ENCODE data around the gene KCNQ1. TPM values are rescaled to one million over a fixed set of nuclear protein-coding genes. Genes with fewer than 3 reads are reported as not detected.
A peak's percentile ranks its signal among the peaks of the same experiment; 100 is the strongest.

The KCNQ1 gene
- total and polyA plus RNA-seq, 2 of the 13 experiments (the other 11 are each of a cell fraction or from before 2014, with no cell fraction given), result 0.02 to 0.08 TPM

DNA sequence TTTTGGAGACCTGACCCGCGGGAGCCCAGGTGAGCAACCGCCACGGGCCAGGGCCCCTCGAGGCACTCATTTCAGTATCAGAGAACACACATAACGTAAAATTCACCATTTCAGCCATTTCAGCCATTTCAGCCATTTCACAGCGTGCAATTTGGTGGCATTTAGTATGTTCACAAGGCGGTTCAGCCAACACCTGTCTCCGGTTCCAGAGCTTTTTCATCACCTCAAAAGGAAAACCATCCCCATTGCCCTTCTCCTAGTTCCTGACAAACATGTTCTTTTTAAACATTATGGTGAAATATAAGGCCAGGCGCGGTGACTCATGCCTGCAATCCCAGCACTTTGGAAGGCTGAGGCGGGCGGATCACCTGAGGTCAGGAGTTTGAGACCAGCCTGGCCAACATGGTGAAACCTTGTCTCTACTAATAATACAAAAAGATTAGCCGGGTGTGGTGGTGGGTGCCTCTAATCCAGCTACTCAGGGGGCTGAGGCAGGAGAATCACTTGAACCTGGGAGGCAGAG, 119.3 kb downstream of the KCNQ1 start (continued):
- TF ChIP-seq RORA (CRISPR knock-in tag; IDR thresholded peaks at IDR 0.05) (no peak), KLF12 (CRISPR knock-in tag; IDR thresholded peaks at IDR 0.05; ENCODE audit: borderline replicate concordance) (no peak), EP300 (IDR thresholded peaks at IDR 0.05; ENCODE audit: low read depth in 2 of 2, low read length in 2 of 2) (no peak), EP300 (CRISPR knock-in tag; IDR thresholded peaks at IDR 0.05; ENCODE audit: borderline replicate concordance) (peak; percentile 3; the same call in 1 of the 2 replicates), ZFP36L1 (CRISPR knock-in tag; IDR thresholded peaks at IDR 0.05) (no peak), ZNF670 (CRISPR knock-in tag; IDR thresholded peaks at IDR 0.05; ENCODE audit: borderline replicate concordance) (no peak), PRMT3 (CRISPR knock-in tag; IDR thresholded peaks at IDR 0.05; ENCODE audit: borderline replicate concordance, low read depth) (no peak), ZNF768 (CRISPR knock-in tag; IDR thresholded peaks at IDR 0.05) (no peak), RNF2 (conservative IDR thresholded peaks at IDR 0.05; ENCODE audit: low read depth) (no peak), ONECUT2 (CRISPR knock-in tag; IDR thresholded peaks at IDR 0.05) (no peak), SALL1 (CRISPR knock-in tag; IDR thresholded peaks at IDR 0.05) (no peak), ZNF672 (CRISPR knock-in tag; IDR thresholded peaks at IDR 0.05) (no peak), MBNL3 (CRISPR knock-in tag; conservative IDR thresholded peaks at IDR 0.05) (no peak), PAX8 (CRISPR knock-in tag; IDR thresholded peaks at IDR 0.05; ENCODE audit: borderline replicate concordance) (no peak), HMGA1 (CRISPR knock-in tag; conservative IDR thresholded peaks at IDR 0.05) (no peak), ZFP36 (IDR thresholded peaks at IDR 0.05; ENCODE audit: borderline replicate concordance, low read depth, low read length, partially characterized antibody) (no peak), ZNF225 (CRISPR knock-in tag; IDR thresholded peaks at IDR 0.05) (no peak), ZFP36L2 (CRISPR knock-in tag; IDR thresholded peaks at IDR 0.05) (no peak), JUND (CRISPR knock-in tag; IDR thresholded peaks at IDR 0.05) (no peak)
- TF ChIP-seq, protein P1, sequence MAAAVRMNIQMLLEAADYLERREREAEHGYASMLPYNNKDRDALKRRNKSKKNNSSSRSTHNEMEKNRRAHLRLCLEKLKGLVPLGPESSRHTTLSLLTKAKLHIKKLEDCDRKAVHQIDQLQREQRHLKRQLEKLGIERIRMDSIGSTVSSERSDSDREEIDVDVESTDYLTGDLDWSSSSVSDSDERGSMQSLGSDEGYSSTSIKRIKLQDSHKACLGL (CRISPR knock-in tag; IDR thresholded peaks at IDR 0.05), result no peak
- TF ChIP-seq, protein P2, sequence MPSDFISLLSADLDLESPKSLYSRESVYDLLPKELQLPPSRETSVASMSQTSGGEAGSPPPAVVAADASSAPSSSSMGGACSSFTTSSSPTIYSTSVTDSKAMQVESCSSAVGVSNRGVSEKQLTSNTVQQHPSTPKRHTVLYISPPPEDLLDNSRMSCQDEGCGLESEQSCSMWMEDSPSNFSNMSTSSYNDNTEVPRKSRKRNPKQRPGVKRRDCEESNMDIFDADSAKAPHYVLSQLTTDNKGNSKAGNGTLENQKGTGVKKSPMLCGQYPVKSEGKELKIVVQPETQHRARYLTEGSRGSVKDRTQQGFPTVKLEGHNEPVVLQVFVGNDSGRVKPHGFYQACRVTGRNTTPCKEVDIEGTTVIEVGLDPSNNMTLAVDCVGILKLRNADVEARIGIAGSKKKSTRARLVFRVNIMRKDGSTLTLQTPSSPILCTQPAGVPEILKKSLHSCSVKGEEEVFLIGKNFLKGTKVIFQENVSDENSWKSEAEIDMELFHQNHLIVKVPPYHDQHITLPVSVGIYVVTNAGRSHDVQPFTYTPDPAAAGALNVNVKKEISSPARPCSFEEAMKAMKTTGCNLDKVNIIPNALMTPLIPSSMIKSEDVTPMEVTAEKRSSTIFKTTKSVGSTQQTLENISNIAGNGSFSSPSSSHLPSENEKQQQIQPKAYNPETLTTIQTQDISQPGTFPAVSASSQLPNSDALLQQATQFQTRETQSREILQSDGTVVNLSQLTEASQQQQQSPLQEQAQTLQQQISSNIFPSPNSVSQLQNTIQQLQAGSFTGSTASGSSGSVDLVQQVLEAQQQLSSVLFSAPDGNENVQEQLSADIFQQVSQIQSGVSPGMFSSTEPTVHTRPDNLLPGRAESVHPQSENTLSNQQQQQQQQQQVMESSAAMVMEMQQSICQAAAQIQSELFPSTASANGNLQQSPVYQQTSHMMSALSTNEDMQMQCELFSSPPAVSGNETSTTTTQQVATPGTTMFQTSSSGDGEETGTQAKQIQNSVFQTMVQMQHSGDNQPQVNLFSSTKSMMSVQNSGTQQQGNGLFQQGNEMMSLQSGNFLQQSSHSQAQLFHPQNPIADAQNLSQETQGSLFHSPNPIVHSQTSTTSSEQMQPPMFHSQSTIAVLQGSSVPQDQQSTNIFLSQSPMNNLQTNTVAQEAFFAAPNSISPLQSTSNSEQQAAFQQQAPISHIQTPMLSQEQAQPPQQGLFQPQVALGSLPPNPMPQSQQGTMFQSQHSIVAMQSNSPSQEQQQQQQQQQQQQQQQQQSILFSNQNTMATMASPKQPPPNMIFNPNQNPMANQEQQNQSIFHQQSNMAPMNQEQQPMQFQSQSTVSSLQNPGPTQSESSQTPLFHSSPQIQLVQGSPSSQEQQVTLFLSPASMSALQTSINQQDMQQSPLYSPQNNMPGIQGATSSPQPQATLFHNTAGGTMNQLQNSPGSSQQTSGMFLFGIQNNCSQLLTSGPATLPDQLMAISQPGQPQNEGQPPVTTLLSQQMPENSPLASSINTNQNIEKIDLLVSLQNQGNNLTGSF (CRISPR knock-in tag; IDR thresholded peaks at IDR 0.05), result no peak
- TF ChIP-seq, protein P3, sequence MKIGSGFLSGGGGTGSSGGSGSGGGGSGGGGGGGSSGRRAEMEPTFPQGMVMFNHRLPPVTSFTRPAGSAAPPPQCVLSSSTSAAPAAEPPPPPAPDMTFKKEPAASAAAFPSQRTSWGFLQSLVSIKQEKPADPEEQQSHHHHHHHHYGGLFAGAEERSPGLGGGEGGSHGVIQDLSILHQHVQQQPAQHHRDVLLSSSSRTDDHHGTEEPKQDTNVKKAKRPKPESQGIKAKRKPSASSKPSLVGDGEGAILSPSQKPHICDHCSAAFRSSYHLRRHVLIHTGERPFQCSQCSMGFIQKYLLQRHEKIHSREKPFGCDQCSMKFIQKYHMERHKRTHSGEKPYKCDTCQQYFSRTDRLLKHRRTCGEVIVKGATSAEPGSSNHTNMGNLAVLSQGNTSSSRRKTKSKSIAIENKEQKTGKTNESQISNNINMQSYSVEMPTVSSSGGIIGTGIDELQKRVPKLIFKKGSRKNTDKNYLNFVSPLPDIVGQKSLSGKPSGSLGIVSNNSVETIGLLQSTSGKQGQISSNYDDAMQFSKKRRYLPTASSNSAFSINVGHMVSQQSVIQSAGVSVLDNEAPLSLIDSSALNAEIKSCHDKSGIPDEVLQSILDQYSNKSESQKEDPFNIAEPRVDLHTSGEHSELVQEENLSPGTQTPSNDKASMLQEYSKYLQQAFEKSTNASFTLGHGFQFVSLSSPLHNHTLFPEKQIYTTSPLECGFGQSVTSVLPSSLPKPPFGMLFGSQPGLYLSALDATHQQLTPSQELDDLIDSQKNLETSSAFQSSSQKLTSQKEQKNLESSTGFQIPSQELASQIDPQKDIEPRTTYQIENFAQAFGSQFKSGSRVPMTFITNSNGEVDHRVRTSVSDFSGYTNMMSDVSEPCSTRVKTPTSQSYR (CRISPR knock-in tag; IDR thresholded peaks at IDR 0.05; ENCODE audit: borderline replicate concordance), result no peak
- TF ChIP-seq, protein P4, sequence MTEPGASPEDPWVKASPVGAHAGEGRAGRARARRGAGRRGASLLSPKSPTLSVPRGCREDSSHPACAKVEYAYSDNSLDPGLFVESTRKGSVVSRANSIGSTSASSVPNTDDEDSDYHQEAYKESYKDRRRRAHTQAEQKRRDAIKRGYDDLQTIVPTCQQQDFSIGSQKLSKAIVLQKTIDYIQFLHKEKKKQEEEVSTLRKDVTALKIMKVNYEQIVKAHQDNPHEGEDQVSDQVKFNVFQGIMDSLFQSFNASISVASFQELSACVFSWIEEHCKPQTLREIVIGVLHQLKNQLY (CRISPR knock-in tag; IDR thresholded peaks at IDR 0.05), result no peak

All from HepG2 (cell line).